Stimulated activated CD4-positive, alpha-beta T cell treated with anti-CD3 and anti-CD28 coated beads, Interleukin-4, amount 100 ng/mL, for 24 hours (primary cell): ENCODE results near the gene CYGB.

Experiments
- DNase-seq: peaks from one replicate; pipeline ENCODE4 v3.0.0-alpha.2; 2020

The CYGB gene

GRCh38 chr17:76537578-76538280, at the start of gene CYGB:
TSS of gene CYGB (minus strand) at chr17:76537709. CDS start at chr17:76537542, 167 bp downstream.
- no peak for DNase-seq

DNA sequence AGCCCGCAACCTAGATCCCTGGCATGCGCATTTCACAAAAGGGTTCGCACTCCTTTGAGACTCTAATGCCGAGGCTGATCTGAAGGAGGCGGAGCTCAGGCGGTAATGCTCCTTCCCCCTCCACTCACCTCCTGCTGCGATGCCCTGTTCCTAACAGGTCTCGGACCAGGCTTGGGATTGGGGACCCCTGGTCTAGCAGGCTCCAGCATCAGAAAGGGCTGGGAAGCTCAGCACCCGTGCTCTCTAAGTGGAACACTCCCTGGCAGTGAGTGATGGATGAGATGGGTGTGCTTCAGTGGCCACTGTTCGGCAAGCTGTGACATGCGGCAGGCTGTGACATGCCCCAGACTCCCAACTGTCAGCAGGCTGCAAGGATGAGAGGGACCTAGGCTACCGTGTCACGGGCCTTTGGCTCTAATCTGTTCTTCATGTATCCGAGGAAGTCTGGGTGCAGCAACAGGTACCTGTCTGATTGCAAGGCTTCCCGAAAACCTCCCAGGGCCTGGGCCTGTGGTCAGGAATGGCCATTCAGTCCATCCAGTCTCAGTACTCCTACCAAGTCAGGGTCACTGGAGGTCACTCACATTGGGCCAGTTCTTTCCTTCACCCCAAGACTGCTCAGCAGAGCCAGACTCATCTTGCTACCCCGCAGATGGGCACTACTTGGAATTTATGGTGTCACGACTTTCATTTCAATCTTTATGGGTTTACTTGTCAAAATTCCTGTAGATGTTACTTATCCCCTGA, 49.4 kb upstream of the CYGB start:
- DNase-seq = no peak

DNA sequence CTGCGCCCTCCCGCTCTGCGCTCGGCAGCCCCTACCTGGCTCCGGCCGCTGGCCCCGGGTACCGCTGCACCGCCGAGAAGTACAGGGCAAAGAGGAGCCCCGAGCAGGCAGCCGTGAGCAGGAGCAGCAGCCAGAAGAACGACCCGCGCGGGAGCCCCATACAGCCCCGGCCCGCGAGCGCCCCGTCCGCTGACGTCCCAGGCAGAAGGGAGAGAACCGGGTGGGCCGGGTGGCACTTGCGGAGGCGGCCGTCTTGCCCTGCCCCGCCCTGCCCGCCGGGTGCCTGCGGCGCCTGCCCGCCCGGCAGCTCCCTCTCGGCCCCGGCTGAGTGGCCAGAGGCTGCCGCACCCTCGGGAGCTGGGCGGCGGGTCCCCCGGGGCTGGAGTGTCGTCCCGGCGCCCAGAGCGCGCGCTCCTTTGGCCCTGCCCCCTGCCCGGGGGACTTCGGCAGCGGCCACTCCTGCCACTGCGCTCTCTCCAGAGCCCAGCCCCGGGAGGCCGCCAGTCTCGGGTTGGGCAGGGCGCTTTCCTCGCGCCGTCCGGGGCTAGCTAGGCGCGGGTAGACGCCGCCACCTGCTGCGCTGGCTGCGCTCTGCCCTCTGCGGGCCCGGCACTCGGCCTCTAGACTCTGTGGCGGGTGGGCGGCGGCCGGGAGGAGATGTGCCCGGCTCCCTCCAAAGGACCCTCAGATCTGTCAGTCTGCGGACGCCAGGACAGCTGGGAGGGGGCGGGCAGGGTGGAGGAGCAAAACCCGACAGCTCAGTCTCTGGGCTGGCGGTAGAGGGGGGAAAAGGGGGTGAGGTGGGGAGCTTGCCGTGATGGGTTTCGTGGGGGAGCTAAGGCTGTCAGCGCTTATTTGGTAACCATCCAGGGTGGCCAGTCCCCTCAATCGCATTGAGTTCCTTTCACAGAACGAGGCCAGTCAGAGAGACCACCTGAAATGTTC, 48.4 kb upstream of the CYGB start, which contains the start of gene ST6GALNAC2:
TSS of gene ST6GALNAC2 (minus strand) at position 212 of the 945 bp plus-strand sequence. CDS start at position 160, 52 bp downstream.
- peak; percentile 24 for DNase-seq

- DNase-seq = no peak
Measured at GRCh38 chr17:76585033-76585648, 47.6 kb upstream of the CYGB start.

- DNase-seq = no peak
Measured at GRCh38 chr17:76584427-76585032, 47.0 kb upstream of the CYGB start.

DNA sequence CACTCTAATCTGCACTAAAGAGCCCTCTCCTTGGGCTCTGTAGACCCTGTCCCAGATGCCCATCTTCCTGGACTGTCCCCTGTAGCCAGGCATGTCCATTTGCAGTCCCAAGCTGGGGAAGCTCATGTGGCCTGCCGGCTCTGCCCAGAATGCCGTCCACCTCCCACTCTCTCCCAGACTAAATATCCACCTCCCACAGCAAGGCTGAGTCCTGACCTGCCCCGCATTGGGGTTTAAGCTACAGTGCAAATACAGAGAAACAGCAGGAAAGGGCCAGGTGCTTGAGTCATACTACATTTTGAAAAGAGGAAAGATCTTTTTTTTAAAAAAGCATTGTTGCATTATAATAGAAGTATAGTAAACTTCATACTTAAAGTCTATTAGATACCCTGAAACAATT, 45.2 kb upstream of the CYGB start:
- no peak for DNase-seq

- no peak for DNase-seq
Measured at GRCh38 chr17:76581515-76581914, 44.0 kb upstream of the CYGB start.

DNA sequence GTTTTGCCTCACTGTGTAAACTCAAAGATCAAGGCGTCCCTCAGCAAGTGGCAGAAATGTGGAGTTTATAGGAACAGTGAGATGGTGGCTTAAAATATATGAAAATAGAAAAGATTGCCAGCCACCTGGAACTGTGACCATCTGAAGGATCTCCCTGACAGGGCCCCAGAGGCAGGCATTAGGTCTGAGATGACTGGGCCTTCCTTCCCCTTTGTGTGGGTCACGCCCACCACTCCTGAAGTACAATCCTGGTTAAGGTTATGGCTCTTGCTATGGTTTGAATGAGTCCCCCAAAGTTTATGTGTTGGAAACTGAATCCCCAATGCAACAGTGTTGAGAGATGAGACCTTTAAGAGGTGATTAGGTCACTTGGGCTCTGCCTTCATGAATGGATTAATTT, 41.8 kb upstream of the CYGB start:
- no peak for DNase-seq

- DNase-seq = no peak
Measured at GRCh38 chr17:76578376-76578775, 40.9 kb upstream of the CYGB start.

DNA sequence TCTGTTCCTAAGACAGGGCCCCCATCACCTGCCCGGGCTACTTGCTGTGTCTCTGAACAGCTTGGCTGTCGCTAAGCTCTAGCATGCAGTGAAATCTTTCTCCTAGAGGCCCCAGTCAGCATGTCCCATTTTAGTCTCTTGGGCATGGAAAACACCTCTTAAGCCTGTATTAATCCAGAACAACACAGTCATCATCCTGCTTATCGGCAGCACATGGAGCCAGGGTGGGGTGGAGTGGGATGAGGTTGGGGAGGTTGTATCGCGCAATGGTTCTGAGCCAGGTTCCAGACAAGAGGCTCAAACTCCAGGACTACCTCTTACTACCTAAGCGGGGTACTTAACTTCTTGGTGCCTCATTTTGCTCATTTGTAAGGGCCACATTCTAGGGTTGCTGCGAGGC, 40.4 kb upstream of the CYGB start:
- no peak for DNase-seq

DNA sequence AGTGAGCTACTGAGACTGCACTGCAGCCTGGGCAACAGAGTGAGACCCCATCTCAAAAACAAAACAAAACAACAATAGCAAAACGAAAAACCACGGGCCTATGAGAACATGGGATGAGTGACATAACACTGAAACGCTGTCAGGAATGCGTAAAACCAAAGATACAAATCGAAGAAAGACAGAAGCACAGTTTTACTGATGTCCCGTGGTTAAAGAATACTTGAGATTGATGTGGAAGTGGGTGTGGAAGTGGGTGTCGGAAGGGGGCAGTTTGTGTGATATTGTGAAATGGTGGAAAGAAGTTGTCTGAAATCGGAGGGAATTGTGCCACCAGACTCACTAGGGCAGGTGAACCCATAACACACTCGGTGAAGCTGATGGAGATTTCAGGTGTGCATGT, 38.7 kb upstream of the CYGB start:
- no peak for DNase-seq

- DNase-seq = no peak
Measured at GRCh38 chr17:76575570-76575969, 38.1 kb upstream of the CYGB start.

GRCh38 chr17:76574166-76574565, 36.7 kb upstream of the CYGB start:
- DNase-seq = no peak

DNA sequence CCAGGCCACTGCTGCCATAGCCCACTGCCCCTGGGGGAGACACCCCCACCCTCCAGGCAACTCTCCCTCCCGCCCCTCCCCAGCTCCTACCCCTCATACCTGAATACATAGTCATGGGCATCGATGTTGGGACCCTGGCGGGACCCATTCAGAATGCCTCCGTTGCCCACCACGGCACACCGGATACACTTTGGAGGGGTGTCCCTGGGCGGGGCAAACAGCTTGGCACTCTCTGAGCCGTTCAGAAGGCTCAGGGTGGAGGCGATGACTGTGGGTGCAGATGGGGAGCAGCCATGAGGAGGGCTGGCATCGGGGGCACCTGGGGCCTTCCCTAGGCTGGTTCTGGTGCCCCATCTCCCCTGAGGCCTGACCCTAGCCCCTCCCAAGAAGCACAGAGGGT, 35.6 kb upstream of the CYGB start:
- DNase-seq = no peak

- DNase-seq = no peak
Measured at GRCh38 chr17:76572201-76572910, 34.8 kb upstream of the CYGB start.

- DNase-seq = no peak
Measured at GRCh38 chr17:76570877-76571471, 33.5 kb upstream of the CYGB start.

- no peak for DNase-seq
Measured at GRCh38 chr17:76570457-76570856, 32.9 kb upstream of the CYGB start.

DNA sequence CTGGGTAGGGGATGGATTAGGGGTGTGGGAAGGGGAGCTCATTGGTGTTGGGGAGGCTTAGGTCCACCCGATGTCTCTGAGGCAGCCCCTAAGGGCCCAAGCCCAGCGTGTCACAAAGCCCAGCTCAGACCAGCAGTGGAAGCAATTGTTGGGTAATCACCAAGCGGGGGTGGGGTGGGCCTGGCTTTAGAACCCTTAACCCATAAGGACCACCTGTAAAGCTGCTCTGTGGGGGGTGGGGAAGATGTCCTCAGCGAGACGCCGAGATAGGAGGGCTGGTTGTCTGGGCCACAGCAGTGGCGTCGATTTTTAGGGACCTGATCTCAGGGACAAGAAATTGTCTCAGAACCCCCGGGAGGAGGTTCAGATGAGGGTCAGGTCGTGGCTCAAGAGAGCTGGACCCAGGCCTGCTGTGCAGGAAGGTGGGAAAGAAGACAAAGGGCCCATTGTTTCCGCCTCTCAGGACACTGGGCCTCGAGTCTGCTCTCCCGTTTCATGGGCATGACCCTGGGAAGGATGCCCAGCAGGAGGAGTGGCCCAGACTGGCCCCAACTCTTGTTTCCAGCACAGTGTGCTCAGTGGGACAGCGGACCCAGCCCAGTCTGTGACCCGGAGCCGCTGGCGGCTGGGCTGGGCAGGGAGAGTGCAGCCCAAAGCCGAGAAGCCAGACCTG, 32.2 kb upstream of the CYGB start:
- no peak for DNase-seq

- DNase-seq = no peak
Measured at GRCh38 chr17:76568811-76569221, 31.3 kb upstream of the CYGB start.

GRCh38 chr17:76567634-76568432, 30.3 kb upstream of the CYGB start:
- no peak for DNase-seq
